ENCODE data around the gene MARCHF4.

DNA sequence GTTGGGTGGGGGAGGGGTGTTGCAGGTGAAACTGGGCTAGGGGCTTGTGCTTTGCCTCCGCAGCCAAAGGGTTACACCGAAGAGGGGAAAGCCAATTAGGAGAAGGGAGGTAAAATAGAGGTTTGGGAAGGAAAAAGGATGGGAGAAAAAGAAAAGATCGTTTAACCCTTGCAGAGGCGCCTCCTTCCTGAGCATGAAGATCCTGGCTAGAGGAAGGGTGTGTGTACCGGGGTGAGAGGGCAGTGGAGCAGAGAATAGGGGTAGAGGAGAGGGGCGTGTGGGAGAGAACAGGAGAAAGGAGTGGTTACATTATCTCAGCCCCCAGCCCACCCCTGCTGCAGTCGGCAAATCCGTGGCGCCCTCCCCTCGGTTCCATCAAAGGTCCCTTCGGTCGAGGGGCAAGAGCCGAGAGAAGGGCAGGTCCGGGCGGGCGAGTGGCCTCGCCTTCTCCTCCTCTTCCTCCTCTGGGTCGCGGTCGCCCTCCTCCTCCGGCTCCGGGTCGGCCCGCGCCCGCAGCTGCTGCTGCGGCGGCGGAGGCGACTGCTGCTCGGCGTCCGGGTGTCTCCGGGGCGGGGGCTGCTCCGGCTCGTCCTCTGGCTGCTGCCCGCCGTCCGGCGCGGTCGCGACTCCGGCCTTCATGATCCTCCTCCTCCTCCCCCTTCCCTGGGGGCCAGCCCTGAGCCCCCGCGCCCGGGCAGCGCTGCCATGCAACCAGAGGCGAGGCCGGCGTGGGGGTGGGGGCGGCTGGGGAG, 1.1 kb downstream of the MARCHF4 start:
- TF ChIP-seq NR3C1 (CRISPR knock-in tag; IDR thresholded peaks at IDR 0.05) (no peak), EZH2 (IDR thresholded peaks at IDR 0.05; ENCODE audit: borderline replicate concordance, low read depth, low read length) (no peak), POLR2A (conservative IDR thresholded peaks at IDR 0.05) (no peak), PHB (CRISPR knock-in tag; IDR thresholded peaks at IDR 0.05) (no peak), KLF6 (CRISPR knock-in tag; IDR thresholded peaks at IDR 0.05; ENCODE audit: borderline replicate concordance) (no peak), U2AF1 (optimal IDR thresholded peaks at IDR 0.05; ENCODE audit: low read depth, low read length) (no peak), ZNF644 (tag; IDR thresholded peaks at IDR 0.05; ENCODE audit: low read depth) (no peak), POLR2AphosphoS5 (IDR thresholded peaks at IDR 0.05; ENCODE audit: control insufficient read depth, insufficient read depth, low read depth, low read length) (no peak), CHD4 (IDR thresholded peaks at IDR 0.05; ENCODE audit: insufficient read depth, insufficient replicate concordance, low read depth, low read length, poor library complexity, severe bottlenecking) (no peak), ERF (CRISPR knock-in tag; IDR thresholded peaks at IDR 0.05) (no peak)
- TF ChIP-seq, protein P1, sequence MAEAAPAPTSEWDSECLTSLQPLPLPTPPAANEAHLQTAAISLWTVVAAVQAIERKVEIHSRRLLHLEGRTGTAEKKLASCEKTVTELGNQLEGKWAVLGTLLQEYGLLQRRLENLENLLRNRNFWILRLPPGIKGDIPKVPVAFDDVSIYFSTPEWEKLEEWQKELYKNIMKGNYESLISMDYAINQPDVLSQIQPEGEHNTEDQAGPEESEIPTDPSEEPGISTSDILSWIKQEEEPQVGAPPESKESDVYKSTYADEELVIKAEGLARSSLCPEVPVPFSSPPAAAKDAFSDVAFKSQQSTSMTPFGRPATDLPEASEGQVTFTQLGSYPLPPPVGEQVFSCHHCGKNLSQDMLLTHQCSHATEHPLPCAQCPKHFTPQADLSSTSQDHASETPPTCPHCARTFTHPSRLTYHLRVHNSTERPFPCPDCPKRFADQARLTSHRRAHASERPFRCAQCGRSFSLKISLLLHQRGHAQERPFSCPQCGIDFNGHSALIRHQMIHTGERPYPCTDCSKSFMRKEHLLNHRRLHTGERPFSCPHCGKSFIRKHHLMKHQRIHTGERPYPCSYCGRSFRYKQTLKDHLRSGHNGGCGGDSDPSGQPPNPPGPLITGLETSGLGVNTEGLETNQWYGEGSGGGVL (CRISPR knock-in tag; IDR thresholded peaks at IDR 0.05): no peak
- TF ChIP-seq, protein P2, sequence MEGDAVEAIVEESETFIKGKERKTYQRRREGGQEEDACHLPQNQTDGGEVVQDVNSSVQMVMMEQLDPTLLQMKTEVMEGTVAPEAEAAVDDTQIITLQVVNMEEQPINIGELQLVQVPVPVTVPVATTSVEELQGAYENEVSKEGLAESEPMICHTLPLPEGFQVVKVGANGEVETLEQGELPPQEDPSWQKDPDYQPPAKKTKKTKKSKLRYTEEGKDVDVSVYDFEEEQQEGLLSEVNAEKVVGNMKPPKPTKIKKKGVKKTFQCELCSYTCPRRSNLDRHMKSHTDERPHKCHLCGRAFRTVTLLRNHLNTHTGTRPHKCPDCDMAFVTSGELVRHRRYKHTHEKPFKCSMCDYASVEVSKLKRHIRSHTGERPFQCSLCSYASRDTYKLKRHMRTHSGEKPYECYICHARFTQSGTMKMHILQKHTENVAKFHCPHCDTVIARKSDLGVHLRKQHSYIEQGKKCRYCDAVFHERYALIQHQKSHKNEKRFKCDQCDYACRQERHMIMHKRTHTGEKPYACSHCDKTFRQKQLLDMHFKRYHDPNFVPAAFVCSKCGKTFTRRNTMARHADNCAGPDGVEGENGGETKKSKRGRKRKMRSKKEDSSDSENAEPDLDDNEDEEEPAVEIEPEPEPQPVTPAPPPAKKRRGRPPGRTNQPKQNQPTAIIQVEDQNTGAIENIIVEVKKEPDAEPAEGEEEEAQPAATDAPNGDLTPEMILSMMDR (IDR thresholded peaks at IDR 0.05 in 2 of 3, conservative IDR thresholded peaks at IDR 0.05 in 1 of 3; ENCODE audit: insufficient read depth in 2 of 3, low read depth in 1 of 3, low read length in 3 of 3): no peak

All from K562 (cell line).